Lower lobe of right lung (tissue), 2 donors: ENCODE measurements around the gene SORT1. TPM values are rescaled to one million over a fixed set of nuclear protein-coding genes. Genes with fewer than 3 reads are reported as not detected.
A peak's percentile ranks its signal among the peaks of the same experiment; 100 is the strongest.
"Not testable (repeated sequence)": the region's sequence is repeated elsewhere in the genome, so short reads cannot be mapped to it uniquely, and the experiment has no call there.

Source experiments
- ATAC-seq, 2 donors: fragments of 200-7000 bp; cut with Tn5 transposase; one replicate each; pipeline ENCODE4 v1.9.1; 2020 to 2022; ENCODE audit warnings: mild to moderate bottlenecking in 2 of 2, moderate library complexity in 2 of 2
- DNase-seq: peaks from one replicate; pipeline ENCODE4 v3.0.0-alpha.2; 2020
- H3K27ac ChIP-seq: fragments of 200-600 bp; one replicate; pipeline ENCODE4 v1.8.0; 2022
- H3K27me3 ChIP-seq: fragments of 200-600 bp; one replicate; pipeline ENCODE4 v1.8.0; 2022; ENCODE audit warnings: low read depth
- H3K36me3 ChIP-seq: fragments of 200-600 bp; one replicate; pipeline ENCODE4 v1.8.0; 2022; ENCODE audit warnings: mild to moderate bottlenecking
- H3K4me1 ChIP-seq: fragments of 200-600 bp; one replicate; pipeline ENCODE4 v1.8.0; 2022
- H3K4me3 ChIP-seq: fragments of 200-600 bp; one replicate; pipeline ENCODE4 v1.8.0; 2022; ENCODE audit warnings: mild to moderate bottlenecking
- H3K9me3 ChIP-seq: fragments of 200-600 bp; one replicate; pipeline ENCODE4 v1.8.0; 2022
- intact Hi-C: fragments of 100-400 bp; cut with DNase I; formaldehyde crosslinking; loops from one replicate; pipeline ENCODE4 v1.11.0; 2022
- total RNA-seq: library from RNA; stranded (reverse); fragmentation: NEBNext Ultra II Directional; extraction: Animal tissue kit (Norgen Biotek cat#: 25700); gene quantifications from one replicate; pipeline ENCODE4 v1.2.1, GENCODE V29; 2021
- TF ChIP-seq, protein P1 (sequence below): fragments of 200-600 bp; IDR thresholded peaks from one replicate; pipeline ENCODE4 v1.8.0; 2022; ENCODE audit warnings: antibody characterized with exemption, mild to moderate bottlenecking
- donor health status: DM: no; HTN: yes; CAD: no; lungs with severe emphysema.

SORT1 gene
- total RNA-seq, 1 donor from 2014 or later: 178 TPM

DNA sequence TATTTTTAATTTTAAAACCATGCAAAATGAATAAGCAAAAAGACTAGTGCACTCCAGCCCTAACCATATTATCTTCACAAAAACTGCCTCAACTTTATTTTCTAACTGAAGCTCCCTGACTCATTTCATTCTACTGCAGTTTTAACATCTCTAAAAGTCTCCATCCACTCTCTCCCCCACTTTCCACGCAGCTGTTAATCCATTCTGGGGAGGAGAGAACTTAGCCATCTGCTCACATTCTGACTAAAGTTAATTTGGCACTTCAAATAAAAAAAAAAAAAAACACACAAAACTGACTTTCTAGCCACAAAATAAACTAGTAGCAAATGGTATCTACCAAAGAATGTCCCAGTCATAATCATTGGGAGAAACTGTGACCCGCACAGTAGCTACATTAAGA lies 85.5 kb downstream of the SORT1 start:
- H3K4me3 ChIP-seq: no peak overlapping the region
- H3K9me3 ChIP-seq: no peaks in the 10 kb centered on the region
- TF ChIP-seq, protein P1, sequence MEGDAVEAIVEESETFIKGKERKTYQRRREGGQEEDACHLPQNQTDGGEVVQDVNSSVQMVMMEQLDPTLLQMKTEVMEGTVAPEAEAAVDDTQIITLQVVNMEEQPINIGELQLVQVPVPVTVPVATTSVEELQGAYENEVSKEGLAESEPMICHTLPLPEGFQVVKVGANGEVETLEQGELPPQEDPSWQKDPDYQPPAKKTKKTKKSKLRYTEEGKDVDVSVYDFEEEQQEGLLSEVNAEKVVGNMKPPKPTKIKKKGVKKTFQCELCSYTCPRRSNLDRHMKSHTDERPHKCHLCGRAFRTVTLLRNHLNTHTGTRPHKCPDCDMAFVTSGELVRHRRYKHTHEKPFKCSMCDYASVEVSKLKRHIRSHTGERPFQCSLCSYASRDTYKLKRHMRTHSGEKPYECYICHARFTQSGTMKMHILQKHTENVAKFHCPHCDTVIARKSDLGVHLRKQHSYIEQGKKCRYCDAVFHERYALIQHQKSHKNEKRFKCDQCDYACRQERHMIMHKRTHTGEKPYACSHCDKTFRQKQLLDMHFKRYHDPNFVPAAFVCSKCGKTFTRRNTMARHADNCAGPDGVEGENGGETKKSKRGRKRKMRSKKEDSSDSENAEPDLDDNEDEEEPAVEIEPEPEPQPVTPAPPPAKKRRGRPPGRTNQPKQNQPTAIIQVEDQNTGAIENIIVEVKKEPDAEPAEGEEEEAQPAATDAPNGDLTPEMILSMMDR: no peak
- DNase-seq: no peak
- no peak overlapping the region for H3K27ac ChIP-seq
- H3K36me3 ChIP-seq: peaks cover 67% of the 10 kb centered on the region
- H3K27me3 ChIP-seq: no peaks in the 10 kb centered on the region
- ATAC-seq: no peak
- H3K4me1 ChIP-seq: peaks cover 19% of the 10 kb centered on the region
- intact Hi-C loops: no loop called here

DNA sequence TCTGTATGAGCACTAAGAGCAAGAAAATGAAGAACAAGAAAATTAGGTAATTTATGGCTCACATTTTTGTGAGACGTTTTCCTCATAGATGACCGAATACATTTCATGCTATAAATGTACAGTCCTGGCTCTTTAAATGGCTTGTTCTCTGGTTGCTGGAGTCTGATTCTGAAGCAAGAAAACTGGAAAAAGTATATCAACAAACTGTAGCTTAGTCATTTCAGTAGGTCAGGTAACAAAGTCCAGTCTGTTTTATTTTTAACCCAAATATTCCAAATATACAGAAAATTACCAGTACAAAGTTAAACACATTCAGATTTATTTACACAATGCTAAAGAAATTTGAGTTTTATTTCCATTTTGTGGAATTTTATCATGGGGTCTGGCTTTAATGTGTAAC lies 88.4 kb downstream of the SORT1 start:
- no peak overlapping the region for H3K27ac ChIP-seq
- ATAC-seq: no peak

DNA sequence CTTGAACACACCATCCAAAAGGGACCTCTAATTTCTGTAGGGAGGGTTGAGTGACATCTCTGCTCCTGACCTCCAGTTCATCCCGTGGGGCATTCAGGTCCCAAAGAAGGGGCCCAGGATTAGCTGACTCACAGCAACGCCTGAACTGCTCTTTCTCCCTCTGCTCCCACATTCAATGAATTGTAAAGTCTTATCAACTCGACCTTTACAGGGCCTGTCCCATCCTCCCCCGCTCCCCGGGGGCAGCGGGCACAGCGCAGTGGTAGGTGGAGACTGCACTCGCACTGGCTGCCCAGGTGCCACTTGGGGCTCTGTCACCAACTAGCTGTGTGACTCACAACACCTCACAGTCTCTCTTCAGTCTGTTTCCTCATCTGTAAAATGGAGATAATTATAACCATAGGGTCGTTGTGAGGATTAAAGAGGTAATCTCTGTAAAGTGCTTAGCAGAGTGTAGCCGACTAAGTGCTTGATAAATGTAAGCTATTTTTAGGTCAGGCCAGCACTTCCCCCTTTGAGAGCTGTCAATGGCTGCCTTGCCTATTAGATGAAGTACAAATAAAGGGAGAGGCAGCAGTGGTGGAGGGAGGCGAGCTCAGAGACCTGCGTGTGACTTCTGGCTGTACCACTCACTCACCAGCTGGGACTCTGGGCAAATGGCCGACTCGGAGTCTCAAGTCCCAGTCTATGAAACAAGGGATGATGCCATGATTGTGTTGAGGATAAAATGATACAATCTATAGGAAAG lies 90.3 kb downstream of the SORT1 start:
- Histone ChIP-seq H3K36me3 (peaks cover 20% of the 10 kb centered on the region), H3K27ac (peak overlapping the region; percentile 67), H3K4me1 (peaks cover 45% of the 10 kb centered on the region), H3K27me3 (no peaks in the 10 kb centered on the region), H3K9me3 (no peaks in the 10 kb centered on the region), H3K4me3 (no peak overlapping the region)
- ATAC-seq (peak; percentile 85 to 91), DNase-seq (peak; percentile 68)
- intact Hi-C loops: no loop called here
- TF ChIP-seq, protein P1: no peak

More for the DNA sequence above, 88.4 kb downstream of the SORT1 start:
- TF ChIP-seq, protein P1: no peak
- H3K36me3 ChIP-seq: peaks cover 38% of the 10 kb centered on the region
- peaks cover 47% of the 10 kb centered on the region for H3K4me1 ChIP-seq
- no peak for DNase-seq
- H3K27me3 ChIP-seq: no peaks in the 10 kb centered on the region
- H3K9me3 ChIP-seq: no peaks in the 10 kb centered on the region
- no peak overlapping the region for H3K4me3 ChIP-seq
- intact Hi-C loops: no loop called here

DNA sequence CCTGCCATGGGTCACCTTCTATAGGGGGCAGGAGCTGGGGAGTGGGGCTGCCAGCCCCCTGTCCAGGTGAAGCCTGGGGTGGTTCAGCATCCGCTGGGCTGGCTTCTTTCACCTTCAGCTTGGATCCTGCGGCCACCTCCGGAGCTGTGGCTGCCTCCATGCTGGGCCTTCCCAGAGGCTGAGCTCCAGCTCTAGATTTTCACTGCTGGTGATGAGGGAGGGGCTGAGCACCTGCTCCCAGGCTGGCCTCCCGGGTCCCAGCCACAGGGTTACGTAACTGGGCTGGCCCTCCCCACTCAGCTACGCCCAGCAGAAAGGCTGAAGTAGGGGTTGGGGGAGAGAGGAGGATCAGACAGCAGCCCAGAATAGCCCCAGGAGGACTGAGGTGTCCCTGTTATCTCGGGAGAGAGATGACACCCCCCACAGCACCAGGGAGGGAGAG lies 90.9 kb downstream of the SORT1 start, which contains the start of gene MYBPHL:
TSS of gene MYBPHL (minus strand) at position 180 of the 442 bp plus-strand sequence. CDS start at position 160, 20 bp downstream.
- peak; percentile 64 to 67 for ATAC-seq
- intact Hi-C loops: no loop called here
- H3K4me3 ChIP-seq: no peak within 1 kb of the TSS
- H3K27me3 ChIP-seq: no peaks in the 10 kb centered on the region
- DNase-seq: peak; percentile 64
- peaks cover 45% of the 10 kb centered on the region for H3K4me1 ChIP-seq
- TF ChIP-seq, protein P1: no peak
- H3K9me3 ChIP-seq: no peaks in the 10 kb centered on the region
- peak within 1 kb of the TSS; percentile 67 for H3K27ac ChIP-seq
- H3K36me3 ChIP-seq: peaks cover 14% of the 10 kb centered on the region

DNA sequence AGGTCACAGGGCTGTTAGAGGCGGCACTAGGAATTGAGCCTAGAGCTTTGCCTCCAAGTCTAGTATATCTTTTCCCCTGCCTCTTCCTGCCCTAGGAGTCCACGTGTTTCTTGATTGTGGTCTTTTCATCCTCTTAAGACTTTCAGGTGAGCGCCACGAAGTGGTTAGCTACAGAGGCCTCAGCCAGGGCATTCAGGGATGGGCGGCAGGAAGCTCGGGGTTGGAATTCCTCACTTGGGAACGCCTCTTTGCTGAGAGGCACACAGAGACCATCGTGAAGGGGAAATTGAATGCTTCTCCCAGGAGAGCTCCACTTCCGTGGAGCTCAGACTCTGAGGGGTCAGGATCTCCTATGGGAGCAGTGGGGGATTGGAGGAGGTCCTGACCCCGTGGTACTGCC lies 91.7 kb downstream of the SORT1 start:
- ATAC-seq (peak; percentile 64 to 81), DNase-seq (peak; percentile 59)
- Histone ChIP-seq H3K27ac (peak overlapping the region; percentile 67), H3K4me1 (peaks cover 45% of the 10 kb centered on the region)
- H3K27me3 ChIP-seq, H3K4me3 ChIP-seq, H3K9me3 ChIP-seq, H3K36me3 ChIP-seq, intact Hi-C loops: not testable (repeated sequence)

DNA sequence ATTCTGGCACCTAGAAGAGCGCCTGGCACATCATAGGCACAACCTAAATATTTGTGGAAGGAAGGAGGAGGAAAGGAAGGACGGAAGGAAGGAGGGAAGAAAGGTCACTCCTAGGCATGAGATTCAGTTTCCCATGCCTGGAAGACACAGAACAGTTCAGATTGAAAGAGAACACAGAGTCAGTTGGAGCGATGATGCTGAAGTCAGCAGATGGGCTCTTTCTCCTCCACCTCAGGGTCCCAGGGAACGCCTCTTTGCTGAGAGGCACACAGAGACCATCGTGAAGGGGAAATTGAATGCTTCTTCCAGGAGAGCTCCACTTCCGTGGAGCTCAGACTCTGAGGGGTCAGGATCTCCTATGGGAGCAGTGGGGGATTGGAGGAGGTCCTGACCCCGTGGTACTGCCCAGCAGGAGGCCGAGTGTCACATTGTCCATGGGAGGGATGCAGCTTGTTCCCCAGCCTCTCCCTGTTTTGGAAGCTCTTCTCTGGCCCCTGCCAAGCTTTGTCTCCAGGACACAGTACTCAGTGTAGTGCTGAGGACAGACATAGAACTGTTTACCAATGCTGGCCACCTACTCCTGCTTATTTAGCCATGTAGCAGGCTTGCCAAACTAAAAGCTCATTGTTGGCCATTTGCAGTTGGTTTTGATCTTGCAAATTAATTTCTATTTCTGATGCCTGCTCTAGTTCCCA lies 93.3 kb downstream of the SORT1 start:
- Histone ChIP-seq H3K27me3 (no peaks in the 10 kb centered on the region), H3K36me3 (no peaks in the 10 kb centered on the region), H3K9me3 (no peaks in the 10 kb centered on the region), H3K4me1 (peaks cover 54% of the 10 kb centered on the region), H3K4me3 (no peak overlapping the region), H3K27ac (peak overlapping the region; percentile 67)
- TF ChIP-seq, protein P1: no peak
- intact Hi-C loops: no loop called here
- DNase-seq (no peak), ATAC-seq (peak in 1 of 2 donors; percentile 29)
